ENCODE results near the gene RECQL5. TPM values are rescaled to one million over a fixed set of nuclear protein-coding genes. Genes with fewer than 3 reads are reported as not detected.
A peak's percentile ranks its signal among the peaks of the same experiment; 100 is the strongest.

The RECQL5 gene
- total RNA-seq, 1 experiment from 2014 or later, result 40.0 TPM

- TF ChIP-seq CTCF (conservative IDR thresholded peaks at IDR 0.05), result no peak
- H3T11ph ChIP-seq (ENCODE audit: low read length), result no peak overlapping the region
- no peak overlapping the region for H3K27ac ChIP-seq (ENCODE audit: insufficient read length, low read depth, low read length)
- H3K27me3 ChIP-seq (ENCODE audit: insufficient read depth, low read length), result no peaks in the 10 kb centered on the region
- H2BK15ac ChIP-seq (ENCODE audit: low read depth, low read length), result no peak overlapping the region
- H3K4me2 ChIP-seq (ENCODE audit: insufficient read depth, insufficient read length, low read length), result no peak overlapping the region
- H3K79me1 ChIP-seq (ENCODE audit: insufficient read depth, low read depth, low read length, poor library complexity, severe bottlenecking), result no peaks in the 10 kb centered on the region
- H3K9me3 Mint-ChIP-seq, result no peaks in the 10 kb centered on the region
- H2AK5ac ChIP-seq (ENCODE audit: insufficient read length, low read length), result no peak overlapping the region
- H4K5ac ChIP-seq (ENCODE audit: insufficient read length, low read depth, low read length), result no peak overlapping the region
- DNase-seq, result no peak
- H2BK120ac ChIP-seq (ENCODE audit: low read depth, low read length, poor library complexity, severe bottlenecking), result no peak overlapping the region
- H3K27ac Mint-ChIP-seq, result peak overlapping the region in 2 of 3 experiments; percentile 44 to 91; a peak in 3 of 7 replicates
- no peaks in the 10 kb centered on the region for H3K27me3 Mint-ChIP-seq (ENCODE audit: low read depth)
- H3K23me2 ChIP-seq (ENCODE audit: insufficient read length, low read depth, low read length, poor library complexity, severe bottlenecking), result no peaks in the 10 kb centered on the region
- WGBS (ENCODE audit: extremely low coverage, insufficient read length, low lambda C conversion rate), result no CpG with 5 or more reads among the region's 6 CpGs
- H3K18ac ChIP-seq (ENCODE audit: insufficient read length, low read depth, low read length), result no peak overlapping the region
- no peaks in the 10 kb centered on the region for H3K9me3 ChIP-seq (ENCODE audit: control insufficient read depth, low read depth, low read length)
- peaks cover 30 to 44% of the 10 kb centered on the region in 2 experiments for H3K4me1 Mint-ChIP-seq
- H3K9ac ChIP-seq (ENCODE audit: extremely low read depth, insufficient read length, low read length), result no peak overlapping the region
- no peak overlapping the region for H2AFZ ChIP-seq (ENCODE audit: low read length)
- H3K79me2 ChIP-seq (ENCODE audit: insufficient read depth, low read length), result no peaks in the 10 kb centered on the region; the same call in 1 of the 2 replicates
- no peak overlapping the region for H3K14ac ChIP-seq (ENCODE audit: insufficient read depth, low read length)
- no peaks in the 10 kb centered on the region for H3K4me1 ChIP-seq (ENCODE audit: insufficient read depth, low read length)
- no peak overlapping the region for H2BK12ac ChIP-seq (ENCODE audit: insufficient read length, low read depth, low read length)
- H3K56ac ChIP-seq (ENCODE audit: insufficient read length, low read depth, low read length), result no peak overlapping the region
- no peak overlapping the region for H4K8ac ChIP-seq (replicated peaks; ENCODE audit: insufficient read length, low read depth, low read length)
- H3K4me3 Mint-ChIP-seq, result no peak overlapping the region
- H2BK20ac ChIP-seq (ENCODE audit: low read depth, low read length, poor library complexity, severe bottlenecking), result no peak overlapping the region
- H2BK5ac ChIP-seq (ENCODE audit: insufficient read length, low read length), result no peak overlapping the region
- H3K23ac ChIP-seq (ENCODE audit: insufficient read length, low read depth, low read length), result no peak overlapping the region
- H4K91ac ChIP-seq (ENCODE audit: insufficient read length, low read depth, low read length), result no peak overlapping the region
- H4K20me1 ChIP-seq (ENCODE audit: control insufficient read depth, insufficient read depth, insufficient read length), result no peaks in the 10 kb centered on the region
- H3K36me3 Mint-ChIP-seq (ENCODE audit: insufficient read depth in 1 of 3, low read depth in 3 of 3), result peaks cover under 1 to 12% (median 8%) of the 10 kb centered on the region in 3 experiments; a peak in 5 of 7 replicates
- no peak overlapping the region for H3K4ac ChIP-seq (ENCODE audit: low read depth, low read length)
Measured at GRCh38 chr17:75689441-75689873, 22.5 kb upstream of the RECQL5 start.

Measured in H9 (cell line).